PC-9 (cell line): ENCODE measurements around the gene ZNF316.

Experiments used
- EZH2 ChIP-seq: fragments of 200-600 bp; sonication (generic); IDR thresholded peaks from 2 replicates; pipeline ENCODE4 v1.8.0; 2017; ENCODE audit warnings: antibody characterized with exemption, low read depth
- TF ChIP-seq, protein P1 (sequence below): fragments of 200-600 bp; sonication (generic); conservative IDR thresholded peaks from 2 replicates; pipeline ENCODE4 v1.6.1; 2017; ENCODE audit warnings: mixed run types, antibody characterized with exemption, mild to moderate bottlenecking, moderate library complexity

DNA sequence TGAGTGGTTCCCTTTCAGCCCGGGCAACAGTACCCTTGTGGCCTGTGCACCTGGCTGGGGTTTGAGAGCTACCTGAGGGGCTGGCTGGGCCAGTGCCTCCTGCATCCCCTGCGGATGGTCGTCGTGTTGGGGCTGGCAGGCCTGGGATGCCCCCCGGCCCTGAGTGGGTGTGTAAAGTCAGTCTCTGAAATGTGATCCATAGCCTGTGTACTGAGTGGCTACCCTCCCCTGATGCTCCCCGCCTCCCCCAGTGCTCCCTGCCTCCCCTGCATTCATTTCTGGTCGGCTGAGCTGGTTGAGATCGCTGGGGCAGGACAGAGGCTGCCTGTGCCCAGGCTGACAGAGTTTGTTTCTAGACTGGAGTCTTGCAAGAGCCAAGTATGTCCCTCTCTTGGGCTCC, 9.3 kb downstream of the ZNF316 start:
- TF ChIP-seq, protein P1, sequence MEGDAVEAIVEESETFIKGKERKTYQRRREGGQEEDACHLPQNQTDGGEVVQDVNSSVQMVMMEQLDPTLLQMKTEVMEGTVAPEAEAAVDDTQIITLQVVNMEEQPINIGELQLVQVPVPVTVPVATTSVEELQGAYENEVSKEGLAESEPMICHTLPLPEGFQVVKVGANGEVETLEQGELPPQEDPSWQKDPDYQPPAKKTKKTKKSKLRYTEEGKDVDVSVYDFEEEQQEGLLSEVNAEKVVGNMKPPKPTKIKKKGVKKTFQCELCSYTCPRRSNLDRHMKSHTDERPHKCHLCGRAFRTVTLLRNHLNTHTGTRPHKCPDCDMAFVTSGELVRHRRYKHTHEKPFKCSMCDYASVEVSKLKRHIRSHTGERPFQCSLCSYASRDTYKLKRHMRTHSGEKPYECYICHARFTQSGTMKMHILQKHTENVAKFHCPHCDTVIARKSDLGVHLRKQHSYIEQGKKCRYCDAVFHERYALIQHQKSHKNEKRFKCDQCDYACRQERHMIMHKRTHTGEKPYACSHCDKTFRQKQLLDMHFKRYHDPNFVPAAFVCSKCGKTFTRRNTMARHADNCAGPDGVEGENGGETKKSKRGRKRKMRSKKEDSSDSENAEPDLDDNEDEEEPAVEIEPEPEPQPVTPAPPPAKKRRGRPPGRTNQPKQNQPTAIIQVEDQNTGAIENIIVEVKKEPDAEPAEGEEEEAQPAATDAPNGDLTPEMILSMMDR = no peak
- no peak for TF ChIP-seq EZH2
